SK-N-SH (cell line): ENCODE measurements around the gene ADPRS.

Experiments
- GABPA ChIP-seq: IDR thresholded peaks from 2 replicates; pipeline ENCODE4 v1.4.0; 2012; ENCODE audit warnings: low read depth, mild to moderate bottlenecking
- TF ChIP-seq, protein P1 (sequence below): fragments of 200-600 bp; sonication (generic); IDR thresholded peaks from 2 replicates; pipeline ENCODE4 v1.6.1; 2017; ENCODE audit warnings: antibody characterized with exemption, mild to moderate bottlenecking, moderate library complexity

DNA sequence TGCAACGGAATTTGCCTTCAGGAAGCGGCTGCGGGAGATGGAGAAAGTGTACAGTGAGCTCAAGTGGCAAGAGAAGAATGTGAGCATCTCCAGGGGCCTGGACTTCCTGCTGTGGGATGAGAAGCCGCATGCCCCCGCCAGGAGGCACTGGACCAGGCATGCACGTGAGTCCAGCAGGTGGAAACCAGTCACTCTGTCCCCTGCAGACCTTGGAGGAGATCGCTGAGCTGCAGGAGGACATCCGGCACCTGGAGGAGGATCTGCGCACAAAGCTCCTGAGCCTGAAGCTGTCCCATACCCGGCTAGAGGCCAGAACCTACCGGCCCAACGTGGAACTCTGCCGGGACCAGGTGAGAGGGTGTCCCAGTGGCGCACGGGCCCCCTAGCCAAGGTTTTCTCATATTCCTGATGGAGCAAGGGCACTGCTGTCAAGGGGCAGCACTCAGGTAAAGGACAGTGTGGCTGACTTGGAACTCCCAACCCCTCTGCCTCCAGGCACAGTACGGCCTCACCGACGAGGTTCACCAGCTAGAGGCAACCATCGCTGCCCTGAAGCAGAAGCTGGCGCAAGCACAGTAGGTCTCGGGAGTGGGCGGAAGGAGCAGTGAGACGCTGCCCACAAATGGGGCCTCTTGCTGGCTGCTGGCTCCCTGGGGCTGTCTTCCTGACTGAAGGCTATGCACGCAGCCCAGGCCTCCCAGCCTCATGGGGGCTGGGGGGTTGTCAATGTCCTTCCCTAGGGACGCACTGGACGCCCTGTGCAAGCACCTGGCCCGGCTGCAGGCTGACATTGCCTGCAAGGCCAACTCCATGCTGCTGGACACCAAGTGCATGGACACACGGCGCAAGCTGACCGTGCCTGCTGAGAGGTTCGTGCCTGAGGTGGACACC lies 1.2 kb upstream of the ADPRS start:
- TF ChIP-seq, protein P1, sequence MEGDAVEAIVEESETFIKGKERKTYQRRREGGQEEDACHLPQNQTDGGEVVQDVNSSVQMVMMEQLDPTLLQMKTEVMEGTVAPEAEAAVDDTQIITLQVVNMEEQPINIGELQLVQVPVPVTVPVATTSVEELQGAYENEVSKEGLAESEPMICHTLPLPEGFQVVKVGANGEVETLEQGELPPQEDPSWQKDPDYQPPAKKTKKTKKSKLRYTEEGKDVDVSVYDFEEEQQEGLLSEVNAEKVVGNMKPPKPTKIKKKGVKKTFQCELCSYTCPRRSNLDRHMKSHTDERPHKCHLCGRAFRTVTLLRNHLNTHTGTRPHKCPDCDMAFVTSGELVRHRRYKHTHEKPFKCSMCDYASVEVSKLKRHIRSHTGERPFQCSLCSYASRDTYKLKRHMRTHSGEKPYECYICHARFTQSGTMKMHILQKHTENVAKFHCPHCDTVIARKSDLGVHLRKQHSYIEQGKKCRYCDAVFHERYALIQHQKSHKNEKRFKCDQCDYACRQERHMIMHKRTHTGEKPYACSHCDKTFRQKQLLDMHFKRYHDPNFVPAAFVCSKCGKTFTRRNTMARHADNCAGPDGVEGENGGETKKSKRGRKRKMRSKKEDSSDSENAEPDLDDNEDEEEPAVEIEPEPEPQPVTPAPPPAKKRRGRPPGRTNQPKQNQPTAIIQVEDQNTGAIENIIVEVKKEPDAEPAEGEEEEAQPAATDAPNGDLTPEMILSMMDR = no peak
- no peak for TF ChIP-seq GABPA
